Peyer's patch (tissue), 4 donors: ENCODE data around the gene CAPN5. TPM values are rescaled to one million over a fixed set of nuclear protein-coding genes. Genes with fewer than 3 reads are reported as not detected.
"Not testable (repeated sequence)": the region's sequence is repeated elsewhere in the genome, so short reads cannot be mapped to it uniquely, and the experiment has no call there.

Source experiments
- DNase-seq, 3 donors: peaks; one replicate each; pipeline ENCODE4 v3.0.0-alpha.2; 2017 to 2019
- H3K27ac ChIP-seq, 4 donors: fragments of 200-600 bp; sonication (generic); one replicate each; pipeline ENCODE4 v1.5.1; 2016 to 2019
- H3K27me3 ChIP-seq, 2 donors: fragments of 200-600 bp; sonication (generic); one replicate each; pipeline ENCODE4 v1.5.1; 2019
- H3K36me3 ChIP-seq, 3 donors: fragments of 200-600 bp; sonication (generic); one replicate each; pipeline ENCODE4 v1.5.1; 2016 to 2019
- H3K4me1 ChIP-seq, 4 donors: fragments of 200-600 bp; sonication (generic); one replicate each; pipeline ENCODE4 v1.5.1; 2016 to 2019
- H3K4me3 ChIP-seq, 4 donors: fragments of 200-600 bp; sonication (generic); 1 replicate in 3 of 4; 2 replicates in 1 of 4; pipeline ENCODE4 v1.5.1; 2016 to 2019; ENCODE audit warnings: mild to moderate bottlenecking in 1 of 4
- H3K9me3 ChIP-seq, 4 donors: fragments of 200-600 bp; sonication (generic); one replicate each; pipeline ENCODE4 v1.5.1; 2016 to 2019; ENCODE audit warnings: mild to moderate bottlenecking in 1 of 4
- CTCF ChIP-seq, 6 experiments: fragments of 450-650 bp in 4 of 6; fragments of 200-600 bp in 2 of 6; sonication (generic) in 1 of 6; IDR thresholded peaks; one replicate each; pipeline ENCODE4 v1.5.1; 2017 to 2019; ENCODE audit warnings: antibody characterized with exemption in 6 of 6, mild to moderate bottlenecking in 3 of 6, moderate library complexity in 1 of 6
- POLR2A ChIP-seq, 2 donors: fragments of 450-650 bp; IDR thresholded peaks; one replicate each; pipeline ENCODE4 v1.5.1; 2017; ENCODE audit warnings: antibody characterized with exemption in 2 of 2, mild to moderate bottlenecking in 2 of 2, moderate library complexity in 2 of 2
- total RNA-seq, 4 donors: library from RNA; depleted of rRNA; stranded (reverse); fragments of >200 nt; gene quantifications; one replicate each; pipeline ENCODE4 v1.1.0, GENCODE V29; 2016

CAPN5 gene
- total RNA-seq, 4 donors from 2014 or later = 75.9 to 203 (median 162) TPM

DNA sequence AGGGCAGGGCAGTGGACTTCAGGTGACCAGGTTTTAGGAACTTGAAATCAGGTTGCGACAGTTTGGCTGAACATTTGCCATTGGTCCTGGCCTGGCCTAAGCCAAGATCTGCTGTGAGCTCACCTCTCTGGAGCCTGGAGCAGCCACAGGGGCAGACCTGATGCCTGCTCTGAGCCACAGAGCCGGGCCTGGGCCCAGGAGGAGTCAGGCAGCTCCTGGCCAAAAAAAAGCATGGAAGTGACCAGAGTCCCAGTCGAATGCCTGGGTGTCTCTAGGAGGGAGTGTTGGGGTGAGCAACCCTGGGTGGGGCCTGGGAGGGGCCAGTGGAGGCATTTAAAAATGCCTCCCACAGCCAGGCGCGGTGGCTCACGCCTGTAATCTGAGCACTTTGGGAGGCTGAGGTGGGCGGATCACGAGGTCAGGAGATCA, 29.8 kb downstream of the CAPN5 start:
- H3K4me1 ChIP-seq = peaks cover 0 to 28% (median 10%) of the 10 kb centered on the region in 4 donors
- DNase-seq = no peak
- no peaks in the 10 kb centered on the region for H3K9me3 ChIP-seq
- H3K36me3 ChIP-seq = peaks cover 0 to 19% (median 0%) of the 10 kb centered on the region in 3 donors
- TF ChIP-seq CTCF (IDR thresholded peaks at IDR 0.05) (no peak), POLR2A (IDR thresholded peaks at IDR 0.05) (no peak)
- H3K27ac ChIP-seq = peak overlapping the region in 3 of 4 donors; percentile 74 to 89 (median 78)
- no peak overlapping the region for H3K4me3 ChIP-seq
- H3K27me3 ChIP-seq = no peaks in the 10 kb centered on the region

DNA sequence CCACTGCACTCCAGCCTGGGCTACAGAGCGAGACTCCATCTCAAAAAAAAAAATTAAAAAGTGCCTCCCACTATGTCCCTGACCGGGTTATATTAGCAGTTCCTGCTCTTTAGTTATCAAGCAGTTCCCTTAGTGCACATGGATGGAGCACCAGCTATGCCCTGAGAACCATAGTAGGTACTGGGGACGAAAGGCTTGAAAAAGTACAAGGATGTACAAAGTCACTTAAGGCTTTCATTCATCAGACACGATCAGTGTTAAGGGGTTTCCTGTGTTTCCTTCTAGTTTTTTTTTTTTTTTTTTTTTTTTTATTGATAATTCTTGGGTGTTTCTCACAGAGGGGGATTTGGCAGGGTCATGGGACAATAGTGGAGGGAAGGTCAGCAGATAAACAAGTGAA, 30.4 kb downstream of the CAPN5 start:
- H3K27me3 ChIP-seq, DNase-seq, H3K9me3 ChIP-seq, H3K4me3 ChIP-seq: not testable (repeated sequence)
- peak overlapping the region in 1 of 4 donors; percentile 89 for H3K27ac ChIP-seq
- H3K36me3 ChIP-seq = peaks cover 0 to 19% (median 0%) of the 10 kb centered on the region in 3 donors
- peaks cover 0 to 28% (median 10%) of the 10 kb centered on the region in 4 donors for H3K4me1 ChIP-seq

DNA sequence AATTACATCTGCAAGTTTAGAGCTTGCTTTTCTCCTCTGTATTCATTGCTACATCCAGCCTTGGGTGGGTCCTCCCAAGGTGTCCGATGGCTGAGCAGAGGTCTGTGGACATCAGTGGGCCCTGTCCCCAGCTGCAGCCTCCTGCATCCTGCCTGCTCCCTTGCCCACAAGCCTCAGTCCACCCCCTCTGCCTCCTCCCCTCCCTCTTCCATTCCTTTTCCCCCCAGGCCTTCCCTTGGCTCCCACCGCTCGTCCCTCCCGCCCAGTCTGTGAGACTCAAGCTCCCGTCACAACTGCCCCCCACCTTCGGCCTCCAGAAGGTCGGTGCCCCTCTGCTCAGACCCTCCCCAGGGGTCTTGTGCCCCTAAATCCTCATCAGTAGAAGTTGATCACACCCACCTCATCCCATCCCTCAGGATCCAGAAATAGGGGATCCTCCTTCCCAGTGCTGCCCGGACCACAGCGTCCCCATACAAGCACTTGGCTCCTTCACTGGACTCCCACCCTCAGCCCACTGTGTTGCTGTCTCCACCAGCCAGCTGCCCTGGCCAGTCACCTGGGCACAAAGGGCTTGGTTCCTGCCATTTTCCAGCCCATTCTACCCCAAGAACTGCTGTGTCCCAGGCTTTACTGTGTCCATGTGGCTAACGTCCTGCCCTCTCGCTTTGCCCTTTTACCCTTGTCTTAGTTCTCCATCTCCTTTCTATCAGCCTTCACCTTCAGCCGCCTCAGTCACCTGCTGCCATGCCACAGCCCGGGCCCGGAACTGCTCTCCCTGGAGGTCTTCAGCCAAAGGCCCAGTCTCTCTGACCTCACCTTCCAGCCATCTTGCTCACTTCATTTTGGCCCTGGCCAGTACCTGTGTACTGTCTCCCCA, 33.6 kb downstream of the CAPN5 start:
- TF ChIP-seq POLR2A (IDR thresholded peaks at IDR 0.05) = no peak
- TF ChIP-seq CTCF (IDR thresholded peaks at IDR 0.05) = no peak
- DNase-seq = no peak
- peaks cover 0 to 24% (median 0%) of the 10 kb centered on the region in 3 donors for H3K36me3 ChIP-seq
- H3K4me3 ChIP-seq = no peak overlapping the region
- H3K27ac ChIP-seq = no peak overlapping the region
- no peaks in the 10 kb centered on the region for H3K27me3 ChIP-seq
- H3K4me1 ChIP-seq = peaks cover 0 to 22% (median 6%) of the 10 kb centered on the region in 4 donors
- H3K9me3 ChIP-seq = no peaks in the 10 kb centered on the region

- Histone ChIP-seq H3K4me3 (no peak overlapping the region), H3K9me3 (no peaks in the 10 kb centered on the region), H3K36me3 (peaks cover 0 to 24% (median 0%) of the 10 kb centered on the region in 3 donors), H3K27ac (no peak overlapping the region), H3K27me3 (no peaks in the 10 kb centered on the region), H3K4me1 (peaks cover 0 to 25% (median 5%) of the 10 kb centered on the region in 4 donors)
- DNase-seq = no peak
- TF ChIP-seq CTCF (IDR thresholded peaks at IDR 0.05) (peak in 4 of 6 experiments; percentile 18 to 47 (median 34)), POLR2A (IDR thresholded peaks at IDR 0.05) (no peak)
Measured at GRCh38 chr11:77101043-77101537, 34.3 kb downstream of the CAPN5 start.

DNA sequence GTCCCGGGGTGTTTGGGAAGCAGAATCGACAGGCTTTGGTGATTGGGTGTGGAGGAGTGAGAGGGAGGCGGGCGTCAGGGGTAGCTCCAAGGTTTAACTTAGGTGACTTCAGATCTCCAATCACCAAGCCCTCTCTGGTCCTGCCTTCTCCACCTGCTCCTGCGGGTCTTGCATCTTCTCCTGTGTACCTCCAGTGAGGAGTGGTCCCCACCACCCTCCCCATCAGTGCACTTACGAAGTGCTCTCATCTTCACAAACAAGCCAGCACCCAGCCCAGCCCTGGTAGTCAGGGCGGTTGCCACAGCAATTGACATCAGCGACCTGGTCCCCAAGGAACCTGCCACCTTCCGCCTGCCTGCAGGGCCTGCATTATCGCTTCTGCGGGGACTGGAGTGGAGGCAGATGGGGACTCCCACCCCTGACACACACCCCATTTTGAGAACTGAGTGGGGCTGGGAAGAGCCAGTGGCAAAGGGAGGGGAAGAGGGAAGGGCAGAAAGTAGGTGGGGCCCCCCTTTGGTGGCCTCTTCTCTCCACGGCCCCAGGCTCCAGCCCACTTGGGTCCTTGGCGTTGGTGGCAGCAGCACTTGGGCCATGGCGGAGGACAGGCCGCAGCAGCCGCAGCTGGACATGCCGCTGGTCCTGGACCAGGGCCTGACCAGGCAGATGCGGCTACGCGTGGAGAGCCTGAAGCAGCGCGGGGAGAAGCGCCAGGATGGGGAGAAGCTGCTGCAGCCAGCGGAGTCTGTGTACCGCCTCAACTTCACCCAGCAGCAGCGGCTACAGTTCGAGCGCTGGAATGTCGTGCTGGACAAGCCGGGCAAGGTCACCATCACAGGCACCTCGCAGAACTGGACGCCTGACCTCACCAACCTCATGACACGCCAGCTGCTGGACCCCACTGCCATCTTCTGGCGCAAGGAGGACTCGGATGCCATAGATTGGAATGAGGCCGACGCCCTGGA, 35.8 kb downstream of the CAPN5 start, which contains the start of gene OMP:
TSS of gene OMP (plus strand) at position 595 of the 965 bp plus-strand sequence. CDS start at position 595, 0 bp downstream.
- peaks cover 0 to 24% (median 0%) of the 10 kb centered on the region in 3 donors for H3K36me3 ChIP-seq
- no peaks in the 10 kb centered on the region for H3K27me3 ChIP-seq
- H3K9me3 ChIP-seq = no peaks in the 10 kb centered on the region
- no peak within 1 kb of the TSS for H3K27ac ChIP-seq
- peaks cover 0 to 29% (median 4%) of the 10 kb centered on the region in 4 donors for H3K4me1 ChIP-seq
- H3K4me3 ChIP-seq = no peak within 1 kb of the TSS
- DNase-seq = no peak
- TF ChIP-seq CTCF (IDR thresholded peaks at IDR 0.05) = no peak
- no peak for TF ChIP-seq POLR2A (IDR thresholded peaks at IDR 0.05)
